Osteoblast (primary cell): Measurements from ENCODE around the gene KL. TPM values are rescaled to one million over a fixed set of nuclear protein-coding genes. Genes with fewer than 3 reads are reported as not detected.

Source experiments
- DNase-seq: peaks from one replicate; pipeline ENCODE4 v3.0.0; 2011; ENCODE audit warnings: low spot score, mixed read lengths; ENCODE audit not compliant: insufficient read length; ENCODE audit errors: missing footprints
- H2AFZ ChIP-seq: 2 replicates; pipeline ENCODE4 v1.6.0; 2011; ENCODE audit warnings: mild to moderate bottlenecking, low read length
- H3K27ac ChIP-seq: 2 replicates; pipeline ENCODE4 v1.5.1; 2011; ENCODE audit warnings: mild to moderate bottlenecking, low read depth, low read length, moderate library complexity
- H3K27me3 ChIP-seq: 2 replicates; pipeline ENCODE4 v1.6.0; 2012; ENCODE audit warnings: mild to moderate bottlenecking, control low read depth, inconsistent platforms, low read length, moderate library complexity; ENCODE audit not compliant: insufficient read depth
- H3K36me3 ChIP-seq: 2 replicates; pipeline ENCODE4 v1.5.1; 2011; ENCODE audit warnings: mild to moderate bottlenecking, low read length, control low read depth, moderate library complexity; ENCODE audit not compliant: insufficient read depth
- H3K4me1 ChIP-seq: 2 replicates; pipeline ENCODE4 v1.5.1; 2011; ENCODE audit warnings: mild to moderate bottlenecking, low read length, control low read depth, moderate library complexity; ENCODE audit not compliant: insufficient read depth
- H3K4me2 ChIP-seq: 2 replicates; pipeline ENCODE4 v1.6.0; 2011; ENCODE audit warnings: mild to moderate bottlenecking, low read length; ENCODE audit not compliant: insufficient read depth
- H3K4me3 ChIP-seq: fragments of 200-600 bp; sonication (generic); 3 replicates; pipeline ENCODE4 v1.5.1; 2012; ENCODE audit warnings: mild to moderate bottlenecking, low read length, inconsistent platforms; ENCODE audit not compliant: insufficient read depth
- H3K79me2 ChIP-seq: 2 replicates; pipeline ENCODE4 v1.6.0; 2012; ENCODE audit warnings: mild to moderate bottlenecking, low read length, control low read depth, inconsistent platforms; ENCODE audit not compliant: insufficient read depth
- H3K9me3 ChIP-seq: 2 replicates; pipeline ENCODE4 v1.5.1; 2011; ENCODE audit warnings: low read depth, low read length, control low read depth
- H4K20me1 ChIP-seq: 2 replicates; pipeline ENCODE4 v1.6.0; 2012; ENCODE audit warnings: mild to moderate bottlenecking, low read length, control low read depth; ENCODE audit not compliant: insufficient read depth
- CTCF ChIP-seq: IDR thresholded peaks from 2 replicates; pipeline ENCODE4 v1.5.1; 2011; ENCODE audit warnings: mild to moderate bottlenecking, low read depth, low read length, moderate library complexity; ENCODE audit errors: extremely low read depth
- total RNA-seq: library from RNA; depleted of rRNA; stranded (reverse); fragments of >200 nt; gene quantifications from 2 replicates; pipeline ENCODE4 v1.2.3, GENCODE V29; 2012

KL gene
- total RNA-seq, 1 donor, result not detected

GRCh38 chr13:32969516-32969941 is 46.7 kb upstream of the KL start:
- Histone ChIP-seq H3K4me1 (peaks cover 6% of the 10 kb centered on the region), H3K36me3 (no peaks in the 10 kb centered on the region), H2AFZ (peak overlapping the region; percentile 82), H3K4me2 (peak overlapping the region; percentile 73), H3K4me3 (peak overlapping the region; percentile 51), H3K27ac (peak overlapping the region; percentile 42), H3K27me3 (no peaks in the 10 kb centered on the region), H3K79me2 (no peaks in the 10 kb centered on the region), H3K9me3 (no peaks in the 10 kb centered on the region), H4K20me1 (no peaks in the 10 kb centered on the region)
- DNase-seq, result peak; percentile 76
- TF ChIP-seq CTCF, result no peak

GRCh38 chr13:32976056-32976805 is 40.0 kb upstream of the KL start:
- DNase-seq, result no peak
- no peaks in the 10 kb centered on the region for H3K27me3 ChIP-seq
- TF ChIP-seq CTCF, result no peak
- no peaks in the 10 kb centered on the region for H4K20me1 ChIP-seq
- H3K79me2 ChIP-seq, result no peaks in the 10 kb centered on the region
- H2AFZ ChIP-seq, result no peak overlapping the region
- H3K4me3 ChIP-seq, result no peak overlapping the region
- H3K4me2 ChIP-seq, result no peak overlapping the region
- H3K4me1 ChIP-seq, result no peaks in the 10 kb centered on the region
- H3K36me3 ChIP-seq, result no peaks in the 10 kb centered on the region
- H3K27ac ChIP-seq, result no peak overlapping the region
- H3K9me3 ChIP-seq, result no peaks in the 10 kb centered on the region

- DNase-seq, result no peak
- no peaks in the 10 kb centered on the region for H3K9me3 ChIP-seq
- H4K20me1 ChIP-seq, result no peaks in the 10 kb centered on the region
- no peaks in the 10 kb centered on the region for H3K27me3 ChIP-seq
- no peaks in the 10 kb centered on the region for H3K36me3 ChIP-seq
- no peak for TF ChIP-seq CTCF
- H3K79me2 ChIP-seq, result no peaks in the 10 kb centered on the region
- no peaks in the 10 kb centered on the region for H3K4me1 ChIP-seq
- no peak overlapping the region for H3K27ac ChIP-seq
- H3K4me3 ChIP-seq, result no peak overlapping the region
- no peak overlapping the region for H3K4me2 ChIP-seq
- H2AFZ ChIP-seq, result no peak overlapping the region
These were observed 39.3 kb upstream of the KL start for GRCh38 chr13:32976912-32977311.

GRCh38 chr13:32977321-32977720 is 38.9 kb upstream of the KL start:
- TF ChIP-seq CTCF, result no peak
- Histone ChIP-seq H3K27me3 (no peaks in the 10 kb centered on the region), H3K4me2 (no peak overlapping the region), H3K27ac (no peak overlapping the region), H3K4me3 (no peak overlapping the region), H3K9me3 (no peaks in the 10 kb centered on the region), H3K4me1 (no peaks in the 10 kb centered on the region), H3K36me3 (no peaks in the 10 kb centered on the region), H2AFZ (no peak overlapping the region), H4K20me1 (no peaks in the 10 kb centered on the region), H3K79me2 (no peaks in the 10 kb centered on the region)
- DNase-seq, result no peak
